ENCODE data around the gene APBA2.

APBA2 gene

DNA sequence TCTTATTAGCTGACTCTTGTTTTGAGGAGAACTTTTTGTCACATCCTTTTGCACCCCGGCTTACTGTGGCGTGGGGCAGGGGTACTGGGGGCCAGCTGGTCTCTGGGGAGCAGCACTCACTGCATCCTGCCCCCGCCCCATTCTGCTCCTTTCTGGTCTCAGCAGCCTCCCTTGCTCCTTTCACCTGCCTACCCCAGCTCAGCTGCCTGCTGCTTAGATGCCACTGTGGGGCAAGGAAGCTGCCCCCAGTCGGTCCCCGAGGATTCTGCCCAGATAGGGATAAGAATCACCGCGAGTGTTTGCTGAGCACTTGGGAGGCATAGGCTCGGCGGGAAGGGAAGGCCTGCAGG, 32.0 kb downstream of the APBA2 start:
- no peak for DNase-seq

DNA sequence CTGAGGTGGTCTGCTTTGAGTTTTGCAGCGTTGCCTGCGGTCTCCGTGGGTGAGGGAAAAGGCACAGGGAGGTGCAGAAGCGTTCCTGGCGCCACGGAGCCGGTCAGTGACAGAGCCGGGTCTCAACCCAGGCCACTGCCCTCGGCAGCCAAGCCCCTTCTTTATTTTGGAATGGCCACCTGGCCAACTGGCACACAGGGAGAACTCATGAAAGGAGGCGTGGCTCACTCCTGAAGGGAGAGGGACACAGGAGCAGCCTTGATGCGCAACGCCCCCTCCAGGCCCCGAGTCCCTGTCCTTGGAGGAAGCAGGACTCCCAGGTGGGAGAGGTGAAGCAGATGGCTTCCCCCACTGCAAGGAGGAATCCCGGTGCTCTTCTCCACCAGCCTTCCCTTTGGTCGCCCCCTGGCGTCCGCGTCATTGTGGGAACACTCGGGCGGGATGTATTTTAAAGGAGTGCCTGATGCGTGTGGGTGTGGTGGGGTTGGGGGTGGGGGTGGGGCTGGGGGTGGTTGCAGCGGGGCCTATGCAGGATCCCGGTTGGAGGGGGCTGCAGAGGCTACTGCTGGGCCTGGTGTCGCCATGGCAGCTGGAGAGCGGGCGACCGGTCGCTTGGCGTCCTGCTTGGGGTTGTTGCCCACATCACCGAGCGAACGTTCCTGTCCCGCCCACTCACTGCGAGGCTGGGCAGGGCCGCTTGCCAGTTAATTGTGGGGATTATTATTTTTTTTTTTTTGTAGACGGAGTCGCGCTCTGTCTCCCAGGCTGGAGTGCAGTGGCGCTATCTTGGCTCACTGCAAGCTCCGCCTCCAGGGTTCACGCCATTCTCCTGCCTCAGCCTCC, 32.6 kb downstream of the APBA2 start:
- no peak for DNase-seq

DNA sequence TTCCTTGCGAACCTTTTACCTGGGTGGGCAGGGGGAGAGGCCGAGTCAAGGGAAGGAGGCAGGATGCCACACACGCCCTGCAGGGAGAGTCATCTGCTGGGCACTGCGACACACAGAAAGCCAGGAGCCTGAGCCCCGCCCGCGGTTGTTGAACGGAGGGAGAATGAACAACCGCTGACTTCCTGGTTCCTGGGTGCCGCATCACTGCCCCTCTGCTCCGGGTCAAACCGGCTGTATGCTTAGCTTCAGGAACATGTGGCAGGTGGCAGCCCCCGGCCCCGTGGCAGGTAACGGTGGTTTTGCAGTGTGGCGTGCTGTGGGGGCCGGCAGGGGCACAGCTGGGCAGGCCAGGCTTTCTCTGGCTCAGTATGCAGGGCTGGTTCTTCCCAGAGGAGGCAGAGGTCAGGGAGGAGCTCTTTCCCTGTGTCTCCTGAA, 33.4 kb downstream of the APBA2 start:
- DNase-seq: peak in 3 of 6 experiments; percentile 16 to 20 (median 19)

DNA sequence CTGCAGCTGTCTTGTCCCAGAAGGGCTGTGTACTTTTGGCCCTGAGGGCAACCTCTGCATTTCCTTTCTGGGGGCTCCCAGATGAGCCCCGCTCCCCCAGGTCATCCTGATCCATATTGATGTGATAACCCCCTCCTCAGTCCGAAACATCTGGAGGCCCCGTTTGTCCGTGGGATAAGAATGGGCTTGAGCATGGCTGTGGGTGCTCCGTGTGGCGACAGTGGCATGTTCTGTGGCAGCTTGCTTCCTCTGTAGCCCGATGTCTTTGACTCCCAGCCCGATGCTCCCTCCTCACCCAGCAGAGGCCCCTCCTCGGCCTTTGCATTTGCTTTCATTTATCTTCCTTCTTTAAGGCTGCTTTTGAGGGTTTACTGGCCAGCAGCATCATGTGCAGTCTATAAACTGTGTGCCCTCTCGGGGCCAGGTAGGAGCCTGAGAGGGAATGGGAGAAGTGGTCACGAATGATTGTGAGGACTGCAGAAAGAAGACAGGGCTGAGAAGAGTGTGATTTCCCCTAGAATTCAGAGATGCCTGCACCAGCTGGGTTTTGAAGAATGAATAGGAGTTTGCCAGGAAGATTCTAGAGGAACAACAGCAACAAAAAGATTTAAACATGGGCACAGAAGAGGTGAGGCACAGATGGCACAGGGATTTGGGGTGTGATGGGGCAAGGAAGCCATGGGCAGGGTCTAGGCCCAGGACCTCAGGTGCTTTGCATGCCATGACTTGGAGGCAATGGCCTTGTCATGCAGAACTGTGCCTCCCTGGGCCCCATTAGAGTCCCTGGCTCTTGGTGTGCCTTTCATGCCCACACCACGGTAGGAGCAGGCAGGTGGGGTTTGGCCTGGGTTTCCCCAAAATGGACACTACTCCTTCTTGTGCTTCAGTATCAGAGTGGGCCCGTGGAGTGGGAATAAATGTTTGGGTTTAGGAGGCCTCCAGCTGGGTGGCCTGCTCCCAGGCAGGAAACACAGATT, 34.2 kb downstream of the APBA2 start:
- peak in 1 of 6 experiments; percentile 23 for DNase-seq

DNA sequence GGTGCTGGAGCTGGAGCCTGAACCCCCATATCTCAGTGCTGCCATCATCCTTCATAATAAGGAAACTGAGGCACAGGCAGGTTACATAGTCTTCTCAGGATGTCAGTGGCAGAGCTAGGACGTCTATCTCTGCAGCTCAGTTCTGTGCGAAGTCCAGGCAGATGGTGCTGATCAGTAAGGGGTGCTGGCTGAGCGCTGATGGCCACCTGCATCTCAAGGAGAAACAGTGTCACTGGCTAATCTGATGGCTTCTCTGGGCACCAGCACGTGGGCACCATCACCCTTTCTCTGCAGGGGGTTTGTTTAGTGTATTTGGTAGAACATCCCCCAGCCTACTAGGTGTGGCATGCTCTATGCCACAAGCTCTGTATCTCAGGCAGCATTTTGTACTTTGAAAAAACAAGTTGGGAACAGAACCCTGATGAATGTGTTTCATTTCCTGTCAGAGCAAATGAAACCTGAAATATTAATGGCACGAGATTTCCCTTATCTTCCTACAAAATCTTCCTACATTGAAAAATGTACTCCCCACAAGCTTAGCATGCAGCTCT, 35.1 kb downstream of the APBA2 start:
- peak in 2 of 6 experiments; percentile 15 to 16 for DNase-seq

DNA sequence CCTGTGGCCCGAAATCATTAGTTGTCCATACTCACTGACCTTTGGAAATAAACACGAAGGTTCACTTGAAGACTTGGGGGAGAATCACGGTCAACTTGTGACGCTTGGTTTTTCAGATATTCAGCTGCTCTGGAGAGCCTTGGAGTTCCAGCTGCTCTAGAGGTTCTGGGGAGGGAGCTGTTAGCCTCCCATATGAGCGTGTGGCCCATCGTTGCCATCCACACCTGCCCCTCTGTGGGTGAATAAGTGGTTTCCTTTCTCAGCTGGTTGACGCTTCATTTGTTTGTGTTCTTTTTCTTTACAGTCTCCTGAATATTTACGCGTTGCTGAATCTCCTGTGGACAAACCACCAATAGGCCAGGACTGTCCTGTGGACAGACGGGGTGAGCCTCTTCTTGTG, 35.6 kb downstream of the APBA2 start:
- no peak for DNase-seq

DNA sequence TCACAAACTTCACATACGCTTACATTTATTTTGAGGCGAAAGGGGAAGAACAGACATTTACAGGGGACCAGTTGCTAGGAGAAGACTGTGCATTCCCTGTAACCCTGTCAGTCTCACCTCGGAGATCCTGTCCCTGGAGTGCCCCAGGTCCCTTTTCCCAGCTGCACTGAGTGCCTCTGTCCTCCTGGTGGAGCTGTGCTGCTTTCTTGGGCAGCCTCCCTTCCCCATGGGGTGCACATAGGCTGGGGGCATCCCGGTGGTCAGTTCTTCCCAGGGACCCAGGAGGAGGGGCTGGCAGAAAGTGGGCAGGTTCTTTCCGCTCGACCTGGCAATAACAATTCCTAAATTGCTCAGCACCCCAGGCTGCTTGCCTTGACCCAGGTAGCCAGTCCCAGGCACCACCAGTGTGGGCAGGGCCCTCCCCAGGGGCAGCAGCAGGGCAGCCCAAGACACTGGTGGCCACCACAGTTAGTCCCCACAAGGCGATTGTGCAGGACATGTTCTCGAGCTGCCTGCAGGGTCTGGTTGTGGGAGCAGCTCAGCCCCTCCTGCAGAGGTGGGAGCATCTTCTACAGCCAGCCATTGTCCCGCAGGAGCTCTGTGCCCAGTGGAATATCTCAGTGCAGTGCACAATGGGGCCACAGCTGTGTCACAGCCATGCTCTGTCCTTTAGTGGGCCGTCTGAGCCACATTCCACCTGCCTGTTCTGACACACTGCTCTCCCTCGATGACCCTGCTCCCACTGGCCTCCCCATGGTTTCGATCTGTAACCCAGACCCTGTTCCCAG, 36.3 kb downstream of the APBA2 start:
- DNase-seq: no peak

DNA sequence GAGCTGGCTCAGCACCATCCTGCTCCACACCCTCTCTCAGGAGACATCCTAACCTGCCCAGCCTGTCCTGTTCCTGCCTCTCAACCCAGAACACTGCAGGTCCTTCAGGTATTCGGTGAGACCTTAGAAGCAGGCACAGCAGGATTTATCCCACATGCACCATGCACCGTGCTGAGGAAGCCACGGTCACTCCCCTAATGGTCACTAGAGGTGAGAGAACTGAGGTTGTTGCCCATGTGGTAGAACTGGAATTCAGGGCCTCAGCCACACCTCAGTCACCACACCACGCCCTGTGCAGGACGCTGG, 36.9 kb downstream of the APBA2 start:
- DNase-seq: no peak

DNA sequence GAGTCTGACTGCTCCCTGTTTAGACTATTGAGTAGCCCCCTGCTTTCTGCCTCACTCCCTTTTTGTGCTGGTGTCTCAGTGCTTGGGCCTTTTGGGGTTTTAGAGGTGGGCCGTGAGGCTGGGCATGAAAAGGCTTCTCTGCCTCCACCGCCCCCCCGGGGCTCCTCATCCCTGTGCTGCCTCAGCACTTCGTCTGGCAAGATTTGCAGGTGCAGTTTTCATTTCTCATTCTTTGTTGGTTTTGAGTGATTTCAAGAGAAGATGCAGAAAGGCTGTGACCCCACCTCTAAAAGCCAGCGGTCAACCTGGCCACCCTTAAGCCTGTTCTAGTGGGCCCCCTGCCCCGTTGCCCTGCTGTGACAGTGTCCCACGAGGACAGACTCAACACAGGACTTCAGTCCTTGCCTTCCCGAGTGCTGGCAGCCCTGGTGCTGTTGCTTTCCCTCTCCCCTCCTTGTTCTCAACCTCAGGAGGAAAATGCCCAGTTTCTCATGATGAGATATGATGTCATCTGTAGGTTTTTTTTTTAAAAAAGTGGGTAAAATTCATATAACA, 38.0 kb downstream of the APBA2 start:
- DNase-seq: no peak

DNA sequence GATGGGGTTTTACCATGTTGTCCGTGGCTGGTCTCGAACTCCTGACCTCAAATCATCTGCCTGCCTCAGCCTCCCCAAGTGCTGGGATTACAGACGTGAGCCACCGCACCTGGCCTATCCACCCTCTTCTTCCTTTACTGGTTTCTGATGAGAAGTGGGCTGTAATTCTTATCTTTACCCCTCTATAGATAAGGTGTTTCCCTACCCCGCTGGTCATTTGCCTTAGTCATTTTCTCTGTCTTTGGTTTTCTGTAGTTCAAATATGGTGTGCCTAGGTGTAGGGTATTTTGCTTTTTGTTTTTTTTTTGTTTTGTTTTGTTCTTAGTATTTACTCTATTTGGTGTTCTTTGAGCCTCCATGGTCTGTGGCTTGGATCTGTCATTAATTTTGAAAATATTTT, 41.3 kb downstream of the APBA2 start:
- no peak for DNase-seq

DNA sequence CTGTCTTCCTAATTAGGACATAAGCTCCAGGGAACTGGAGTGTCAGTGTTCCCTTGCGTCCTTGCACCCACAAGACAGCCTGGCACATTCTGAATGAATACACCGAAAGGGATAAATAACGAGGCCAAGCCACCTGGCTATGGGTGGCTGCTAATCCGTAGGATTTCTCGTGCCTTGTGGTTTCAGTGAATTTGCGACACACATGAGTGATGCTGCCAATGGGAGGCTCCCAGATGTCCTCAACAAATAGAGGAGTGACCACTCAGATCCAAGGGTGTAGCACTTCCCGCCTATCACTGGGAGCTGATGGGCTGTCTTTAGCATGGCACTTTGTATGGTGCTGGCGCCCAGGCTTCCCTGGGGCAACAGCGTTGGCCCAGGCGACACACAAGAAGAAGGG, 43.4 kb downstream of the APBA2 start:
- no peak for DNase-seq

DNA sequence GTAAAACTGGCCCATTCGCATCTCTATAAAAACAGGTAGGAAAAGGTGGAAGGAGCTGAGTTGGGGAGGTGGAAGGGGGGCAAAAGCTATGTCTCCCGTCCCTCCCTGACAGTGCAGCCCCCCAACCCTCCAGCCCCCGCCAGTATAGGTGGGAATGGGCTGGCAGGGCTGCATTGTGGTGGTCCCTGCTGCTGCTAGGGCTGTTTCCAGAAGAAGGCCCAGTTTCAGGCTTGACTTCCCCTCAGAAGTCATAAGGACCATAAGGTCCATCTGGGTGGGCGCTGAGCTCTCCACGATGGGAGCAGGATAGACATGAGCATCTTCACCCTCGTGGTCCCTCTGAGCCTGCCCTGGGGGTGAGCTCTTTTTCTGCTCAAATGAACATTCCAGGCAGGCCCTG, 44.2 kb downstream of the APBA2 start:
- DNase-seq: no peak

DNA sequence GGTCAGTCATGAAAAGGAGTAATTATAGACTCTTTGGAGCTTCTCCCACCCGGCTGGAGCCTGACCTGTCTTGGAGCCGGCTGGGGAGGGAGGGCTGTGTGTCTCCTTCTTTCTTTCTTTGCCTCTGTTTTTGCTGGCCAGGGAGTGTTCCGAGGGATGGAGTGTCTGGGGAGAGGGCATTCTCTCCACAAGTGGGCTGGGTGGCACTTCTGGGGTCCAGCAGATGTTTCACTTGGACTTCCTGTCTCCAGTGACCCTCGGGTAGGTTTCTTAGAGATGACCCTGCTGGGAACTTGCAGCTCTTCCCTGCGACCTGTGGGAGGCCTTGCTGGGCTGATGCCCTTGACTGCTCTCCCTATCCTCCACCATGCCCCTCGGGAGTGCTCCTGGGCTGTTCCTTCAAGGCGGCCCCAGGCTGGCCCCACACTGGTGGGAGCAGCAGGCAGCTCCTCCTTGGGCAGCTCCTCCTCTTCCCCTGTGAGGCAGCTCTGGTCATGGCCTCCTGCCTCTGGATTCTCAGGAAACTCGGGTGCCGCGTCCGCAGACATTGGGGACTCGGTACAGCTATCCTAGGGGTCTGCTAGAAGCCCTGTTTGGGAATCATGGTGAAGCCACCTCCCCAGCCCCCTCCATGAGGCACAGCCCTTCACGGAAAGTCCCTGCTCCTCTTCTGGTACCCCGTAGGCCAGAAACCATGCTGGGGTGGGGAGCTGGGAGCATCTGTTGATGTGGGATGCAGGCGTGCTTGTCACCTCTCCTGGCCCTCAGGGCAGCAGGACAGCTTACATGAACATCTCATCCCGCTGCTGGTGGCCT, 44.9 kb downstream of the APBA2 start:
- no peak for DNase-seq

DNA sequence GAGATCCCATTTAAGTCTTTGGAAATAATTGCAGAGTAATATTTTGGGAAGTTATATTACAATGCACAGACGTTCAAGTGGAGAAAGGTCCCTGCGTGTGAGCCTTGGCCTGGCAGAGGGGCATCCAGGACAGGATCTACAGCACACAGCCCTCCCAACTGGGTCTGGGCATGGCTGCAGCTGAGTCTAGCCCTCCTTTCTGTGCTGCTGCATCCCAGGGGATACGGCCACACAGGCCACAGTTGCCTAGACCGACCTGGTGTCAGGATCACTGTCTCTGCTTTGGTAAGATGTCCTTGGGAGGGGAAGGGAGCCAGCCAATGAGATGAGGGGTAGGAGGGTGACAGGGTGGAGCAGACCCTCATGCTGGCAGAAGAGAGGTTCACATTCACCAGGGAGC, 46.1 kb downstream of the APBA2 start:
- DNase-seq: no peak

DNA sequence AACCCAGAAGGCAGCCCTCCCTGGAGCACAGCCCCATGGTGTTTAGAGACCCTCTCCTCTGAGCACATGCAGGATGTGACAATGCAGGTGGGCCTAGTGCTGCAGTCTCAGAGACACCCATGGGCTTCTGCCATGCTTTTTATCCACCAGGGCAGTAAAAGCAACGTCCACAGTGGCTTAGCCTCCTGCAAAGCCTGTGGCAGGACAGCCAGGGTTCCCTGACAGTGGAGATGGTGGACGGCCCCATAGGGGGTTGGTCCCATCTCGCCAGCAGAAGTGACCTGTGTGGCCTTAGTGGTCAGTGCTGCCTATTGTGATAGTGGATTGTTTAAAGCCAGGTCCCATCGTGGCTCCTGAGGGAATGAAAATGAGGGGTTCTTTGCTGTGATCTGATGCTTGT, 46.6 kb downstream of the APBA2 start:
- no peak for DNase-seq

DNA sequence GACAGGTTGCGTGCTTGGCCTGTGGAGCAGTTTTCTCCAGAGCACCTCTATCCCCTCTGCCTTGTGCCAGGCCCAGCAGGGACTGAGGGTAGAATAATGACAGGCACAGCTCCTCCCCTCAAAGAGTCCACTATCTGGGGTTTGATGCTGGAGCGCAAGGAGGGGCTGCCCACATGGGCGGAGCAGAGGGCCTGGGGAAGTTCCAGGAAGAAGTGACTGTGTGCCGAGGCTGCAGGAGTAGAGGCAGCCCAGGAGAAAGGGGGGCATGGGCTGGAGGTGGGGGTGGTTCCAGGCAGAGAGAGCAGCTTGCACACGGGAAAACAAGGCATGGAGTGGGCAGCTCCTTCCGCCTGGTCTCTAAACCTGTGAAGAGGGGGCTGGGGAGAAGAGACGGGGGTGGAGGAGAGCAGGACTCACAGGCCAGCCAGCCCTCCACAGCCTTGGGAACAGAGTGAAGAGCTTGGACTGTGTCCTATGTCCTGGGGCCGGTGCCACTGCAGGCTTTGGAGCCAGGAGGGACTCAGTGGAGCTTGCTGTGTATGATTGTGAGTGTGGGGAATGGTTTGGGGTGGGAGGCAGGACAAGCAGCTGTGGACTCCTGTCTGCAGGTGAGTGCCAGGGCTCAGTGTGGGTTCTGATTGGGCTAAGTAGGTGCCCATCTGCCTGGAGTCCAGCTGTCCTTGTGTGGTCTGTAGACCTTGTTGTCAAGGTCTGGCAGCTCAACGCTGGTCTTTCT, 48.1 kb downstream of the APBA2 start:
- DNase-seq: no peak

DNA sequence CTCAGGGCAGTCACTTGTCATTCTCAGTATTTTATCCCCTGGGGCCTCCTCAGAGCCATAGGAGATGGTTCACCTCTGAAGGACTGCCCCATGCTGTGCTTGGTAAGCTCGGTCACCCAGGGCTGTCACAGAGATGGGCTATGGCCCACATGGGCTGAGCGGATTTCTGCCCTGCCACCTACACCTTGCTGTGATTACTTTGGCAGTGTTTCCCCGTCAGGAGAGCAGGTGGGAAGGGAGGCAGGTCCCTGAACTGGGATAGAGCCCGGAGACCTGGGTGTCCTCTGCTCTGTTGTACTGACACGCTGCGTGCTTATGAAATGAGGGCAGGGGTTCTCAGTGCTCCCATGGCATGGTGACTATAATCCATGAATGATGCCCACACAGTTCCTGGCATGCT, 48.9 kb downstream of the APBA2 start:
- DNase-seq: no peak

DNA sequence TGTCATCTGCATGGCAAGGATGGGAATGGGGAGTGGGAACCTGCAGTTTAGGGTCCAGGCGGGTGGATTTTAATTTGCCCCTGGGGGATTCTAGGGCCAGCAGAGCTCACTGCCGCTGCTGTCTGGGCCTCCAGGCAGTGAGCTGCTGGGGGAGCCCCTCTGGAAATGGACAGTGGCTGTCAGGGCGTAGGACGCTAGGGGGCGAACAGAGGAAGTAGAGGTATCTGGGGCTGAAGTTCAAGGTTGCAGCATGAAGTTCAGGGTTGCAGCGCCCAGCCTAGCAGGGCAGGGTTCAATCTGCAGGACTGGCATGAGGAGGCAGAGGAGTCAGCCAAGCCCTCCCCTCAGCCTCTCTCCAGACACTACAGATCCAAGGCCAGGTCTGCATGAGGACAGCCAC, 49.5 kb downstream of the APBA2 start:
- DNase-seq: peak; percentile 15 to 50 (median 34)

DNA sequence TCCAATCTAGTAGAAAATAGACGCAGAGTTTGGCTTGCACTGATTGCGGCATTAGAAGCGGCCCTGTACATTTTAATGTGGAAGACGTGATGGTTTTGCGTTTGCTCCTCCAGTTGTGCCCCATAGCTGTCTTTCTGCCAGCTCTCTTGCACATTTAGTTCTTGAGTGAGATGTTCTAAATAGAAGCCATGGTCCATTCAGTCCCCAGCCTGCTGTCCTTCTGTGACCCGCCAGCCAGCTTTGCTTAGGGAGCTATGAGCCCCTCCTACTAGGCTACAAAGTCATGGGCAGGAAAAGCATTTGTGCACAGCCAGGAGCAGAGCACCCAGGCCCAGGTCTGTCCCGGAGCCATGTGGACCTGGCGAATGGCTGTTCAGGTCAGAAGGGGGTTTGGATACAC, 50.3 kb downstream of the APBA2 start:
- no peak for DNase-seq

DNA sequence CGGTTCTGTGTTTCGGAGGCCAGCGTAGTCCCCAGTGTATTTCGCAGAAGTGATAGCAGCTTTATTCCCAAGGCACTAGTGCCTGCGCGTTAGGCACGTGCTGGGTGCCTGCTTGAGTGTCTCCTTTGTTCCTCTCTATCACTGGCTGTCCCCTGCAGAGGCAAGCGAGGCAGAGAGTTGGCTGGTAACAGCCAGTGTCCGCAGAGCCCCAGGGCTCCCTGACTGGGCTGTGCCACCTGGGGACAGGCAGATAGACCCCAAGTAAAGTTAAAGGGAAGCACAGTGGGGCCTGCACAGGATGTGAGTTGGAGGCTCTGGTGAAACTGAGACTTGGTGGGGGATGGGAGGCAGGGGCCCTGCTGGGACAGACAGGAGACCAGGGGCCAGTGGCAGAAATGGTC, 50.7 kb downstream of the APBA2 start:
- DNase-seq: no peak

DNA sequence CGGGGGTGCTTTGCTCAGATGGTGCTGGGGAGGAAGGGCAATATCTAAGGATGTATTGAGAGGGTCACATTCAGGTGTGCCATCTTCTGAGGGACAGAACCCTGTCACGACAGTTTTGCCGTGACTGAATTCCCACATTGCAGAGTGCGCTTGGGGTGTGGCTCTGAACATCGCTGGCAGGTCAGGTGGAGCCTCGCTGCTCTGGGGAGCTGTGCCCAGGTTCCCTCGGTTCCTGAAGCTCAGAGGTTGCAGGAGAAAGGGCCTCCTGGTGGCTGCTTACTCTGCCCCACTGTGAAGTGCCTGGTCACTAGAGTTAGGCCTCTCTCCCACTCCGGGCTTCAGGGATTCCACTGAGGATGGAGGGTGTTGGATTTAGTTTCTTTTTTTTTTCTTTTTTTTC, 51.5 kb downstream of the APBA2 start:
- DNase-seq: peak in 1 of 6 experiments; percentile 30
